HG03342 (cell line): ENCODE data around the gene HBZ.
"Not testable (repeated sequence)": the region's sequence is repeated elsewhere in the genome, so short reads cannot be mapped to it uniquely, and the experiment has no call there.

Experiments used
- ATAC-seq: cut with Tn5 transposase; IDR thresholded peaks from one replicate; pipeline ENCODE4 v1.9.1; 2021; ENCODE audit warnings: mild to moderate bottlenecking, moderate library complexity; ENCODE audit not compliant: unreplicated experiment

The HBZ gene

DNA sequence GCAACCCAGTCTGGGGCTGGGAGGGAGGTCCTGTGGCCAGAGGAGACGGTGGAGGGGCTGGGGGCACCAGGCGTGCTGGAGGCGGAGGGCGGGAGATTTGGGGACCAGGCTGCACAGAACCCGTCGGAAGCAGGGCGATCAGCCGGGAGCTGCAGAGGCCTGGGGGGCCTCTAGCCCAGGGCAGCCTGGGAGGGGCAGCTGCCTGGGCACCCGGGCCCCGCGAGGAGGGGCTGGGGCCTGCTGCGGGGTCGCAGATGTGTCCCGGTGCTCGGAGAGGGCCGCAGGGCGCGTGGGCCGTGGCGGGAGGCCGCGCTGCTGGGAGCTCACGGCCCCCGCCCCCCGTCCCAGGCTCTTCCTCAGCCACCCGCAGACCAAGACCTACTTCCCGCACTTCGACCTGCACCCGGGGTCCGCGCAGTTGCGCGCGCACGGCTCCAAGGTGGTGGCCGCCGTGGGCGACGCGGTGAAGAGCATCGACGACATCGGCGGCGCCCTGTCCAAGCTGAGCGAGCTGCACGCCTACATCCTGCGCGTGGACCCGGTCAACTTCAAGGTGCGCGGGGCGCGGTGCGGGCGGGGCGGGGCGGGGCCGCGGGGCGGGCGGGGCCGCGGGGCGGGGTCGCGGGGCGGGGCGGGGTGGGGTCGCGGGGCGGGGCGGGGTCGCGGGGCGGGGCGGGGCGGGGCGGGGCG, 11.8 kb downstream of the HBZ start:
- ATAC-seq = not testable (repeated sequence)

GRCh38 chr16:164827-165538, 12.5 kb downstream of the HBZ start:
- ATAC-seq = no peak

GRCh38 chr16:165539-166374, 13.3 kb downstream of the HBZ start, which contains the start of gene HBM:
TSS of gene HBM (plus strand) at chr16:165978. CDS start at chr16:165998, 20 bp downstream.
- ATAC-seq = no peak

GRCh38 chr16:166375-167121, 14.1 kb downstream of the HBZ start:
- no peak for ATAC-seq

- no peak for ATAC-seq
Measured at GRCh38 chr16:167122-167690, 14.8 kb downstream of the HBZ start.

DNA sequence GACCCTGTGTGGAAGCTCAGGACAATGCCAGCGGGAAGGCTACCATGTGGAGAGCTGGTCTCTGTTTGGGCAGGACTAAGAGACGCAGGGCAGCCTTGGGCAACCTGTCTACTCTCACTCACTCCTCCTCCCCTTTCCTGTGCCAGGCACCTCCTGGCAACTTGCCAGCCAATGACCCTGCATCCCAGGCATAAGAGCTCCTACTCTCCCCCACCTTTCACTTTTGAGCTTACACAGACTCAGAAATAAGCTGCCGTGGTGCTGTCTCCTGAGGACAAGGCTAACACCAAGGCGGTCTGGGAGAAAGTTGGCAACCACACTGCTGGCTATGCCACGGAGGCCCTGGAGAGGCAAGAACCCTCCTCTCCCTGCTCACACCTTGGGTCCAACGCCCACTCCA, 16.0 kb downstream of the HBZ start:
- no peak for ATAC-seq

DNA sequence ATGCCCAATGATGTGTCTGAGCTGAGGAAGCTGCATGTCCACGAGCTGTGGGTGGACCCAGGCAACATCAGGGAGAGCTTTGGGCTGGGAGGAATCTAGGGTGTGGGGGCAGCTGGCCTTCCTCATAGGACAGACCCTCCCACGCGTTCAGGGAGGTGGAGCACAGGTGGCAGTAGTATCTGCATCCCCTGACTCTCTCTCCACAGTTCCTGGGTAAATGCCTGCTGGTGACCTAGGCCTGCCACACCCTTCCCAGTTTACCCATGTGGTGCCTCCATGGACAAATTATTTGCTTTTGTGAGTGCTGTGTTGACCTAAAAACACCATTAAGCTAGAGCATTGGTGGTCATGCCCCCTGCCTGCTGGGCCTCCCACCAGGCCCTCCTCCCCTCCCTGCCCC, 16.6 kb downstream of the HBZ start:
- ATAC-seq = no peak

DNA sequence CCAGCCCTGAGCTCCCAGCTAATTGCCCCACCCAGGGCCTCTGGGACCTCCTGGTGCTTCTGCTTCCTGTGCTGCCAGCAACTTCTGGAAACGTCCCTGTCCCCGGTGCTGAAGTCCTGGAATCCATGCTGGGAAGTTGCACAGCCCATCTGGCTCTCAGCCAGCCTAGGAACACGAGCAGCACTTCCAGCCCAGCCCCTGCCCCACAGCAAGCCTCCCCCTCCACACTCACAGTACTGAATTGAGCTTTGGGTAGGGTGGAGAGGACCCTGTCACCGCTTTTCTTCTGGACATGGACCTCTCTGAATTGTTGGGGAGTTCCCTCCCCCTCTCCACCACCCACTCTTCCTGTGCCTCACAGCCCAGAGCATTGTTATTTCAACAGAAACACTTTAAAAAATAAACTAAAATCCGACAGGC, 17.7 kb downstream of the HBZ start:
- not testable (repeated sequence) for ATAC-seq

DNA sequence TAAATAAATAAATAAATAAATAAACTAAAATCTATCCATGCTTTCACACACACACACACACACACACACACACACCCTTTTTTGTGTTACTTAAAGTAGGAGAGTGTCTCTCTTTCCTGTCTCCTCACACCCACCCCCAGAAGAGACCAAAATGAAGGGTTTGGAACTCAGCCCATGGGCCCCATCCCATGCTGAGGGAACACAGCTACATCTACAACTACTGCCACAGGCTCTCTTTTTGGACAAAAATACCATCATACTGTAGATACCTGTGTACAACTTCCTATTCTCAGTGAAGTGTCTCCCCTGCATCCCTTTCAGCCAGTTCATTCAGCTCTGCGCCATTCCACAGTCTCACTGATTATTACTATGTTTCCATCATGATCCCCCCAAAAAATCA, 18.3 kb downstream of the HBZ start:
- no peak for ATAC-seq

- not testable (repeated sequence) for ATAC-seq
Measured at GRCh38 chr16:172374-172941, 20.0 kb downstream of the HBZ start, which contains the start of gene HBA2. TSS of gene HBA2 (plus strand) at chr16:172876. CDS start at chr16:172913, 37 bp downstream.

- ATAC-seq = not testable (repeated sequence)
Measured at GRCh38 chr16:173211-173854, 20.9 kb downstream of the HBZ start.

DNA sequence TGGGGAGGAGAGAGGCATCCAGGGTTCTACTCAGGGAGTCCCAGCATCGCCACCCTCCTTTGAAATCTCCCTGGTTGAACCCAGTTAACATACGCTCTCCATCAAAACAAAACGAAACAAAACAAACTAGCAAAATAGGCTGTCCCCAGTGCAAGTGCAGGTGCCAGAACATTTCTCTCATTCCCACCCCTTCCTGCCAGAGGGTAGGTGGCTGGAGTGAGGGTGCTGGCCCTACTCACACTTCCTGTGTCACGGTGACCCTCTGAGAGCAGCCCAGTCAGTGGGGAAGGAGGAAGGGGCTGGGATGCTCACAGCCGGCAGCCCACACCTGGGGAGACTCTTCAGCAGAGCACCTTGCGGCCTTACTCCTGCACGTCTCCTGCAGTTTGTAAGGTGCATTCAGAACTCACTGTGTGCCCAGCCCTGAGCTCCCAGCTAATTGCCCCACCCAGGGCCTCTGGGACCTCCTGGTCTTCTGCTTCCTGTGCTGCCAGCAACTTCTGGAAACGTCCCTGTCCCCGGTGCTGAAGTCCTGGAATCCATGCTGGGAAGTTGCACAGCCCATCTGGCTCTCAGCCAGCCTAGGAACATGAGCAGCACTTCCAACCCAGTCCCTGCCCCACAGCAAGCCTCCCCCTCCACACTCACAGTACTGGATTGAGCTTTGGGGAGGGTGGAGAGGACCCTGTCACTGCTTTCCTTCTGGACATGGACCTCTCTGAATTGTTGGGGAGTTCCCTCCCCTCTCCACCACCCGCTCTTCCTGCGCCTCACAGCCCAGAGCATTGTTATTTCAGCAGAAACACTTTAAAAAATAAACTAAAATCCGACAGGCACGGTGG, 21.7 kb downstream of the HBZ start:
- not testable (repeated sequence) for ATAC-seq

- ATAC-seq = no peak
Measured at GRCh38 chr16:175011-175949, 22.8 kb downstream of the HBZ start.

GRCh38 chr16:176006-176405, 23.6 kb downstream of the HBZ start:
- ATAC-seq = not testable (repeated sequence)

DNA sequence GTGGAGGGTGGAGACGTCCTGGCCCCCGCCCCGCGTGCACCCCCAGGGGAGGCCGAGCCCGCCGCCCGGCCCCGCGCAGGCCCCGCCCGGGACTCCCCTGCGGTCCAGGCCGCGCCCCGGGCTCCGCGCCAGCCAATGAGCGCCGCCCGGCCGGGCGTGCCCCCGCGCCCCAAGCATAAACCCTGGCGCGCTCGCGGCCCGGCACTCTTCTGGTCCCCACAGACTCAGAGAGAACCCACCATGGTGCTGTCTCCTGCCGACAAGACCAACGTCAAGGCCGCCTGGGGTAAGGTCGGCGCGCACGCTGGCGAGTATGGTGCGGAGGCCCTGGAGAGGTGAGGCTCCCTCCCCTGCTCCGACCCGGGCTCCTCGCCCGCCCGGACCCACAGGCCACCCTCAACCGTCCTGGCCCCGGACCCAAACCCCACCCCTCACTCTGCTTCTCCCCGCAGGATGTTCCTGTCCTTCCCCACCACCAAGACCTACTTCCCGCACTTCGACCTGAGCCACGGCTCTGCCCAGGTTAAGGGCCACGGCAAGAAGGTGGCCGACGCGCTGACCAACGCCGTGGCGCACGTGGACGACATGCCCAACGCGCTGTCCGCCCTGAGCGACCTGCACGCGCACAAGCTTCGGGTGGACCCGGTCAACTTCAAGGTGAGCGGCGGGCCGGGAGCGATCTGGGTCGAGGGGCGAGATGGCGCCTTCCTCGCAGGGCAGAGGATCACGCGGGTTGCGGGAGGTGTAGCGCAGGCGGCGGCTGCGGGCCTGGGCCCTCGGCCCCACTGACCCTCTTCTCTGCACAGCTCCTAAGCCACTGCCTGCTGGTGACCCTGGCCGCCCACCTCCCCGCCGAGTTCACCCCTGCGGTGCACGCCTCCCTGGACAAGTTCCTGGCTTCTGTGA, 24.3 kb downstream of the HBZ start, which contains the start of gene HBA1:
Gene HBA1 (plus strand): TSS at position 204 of the 906 bp plus-strand sequence. CDS start 37 bp downstream, at position 241.
- ATAC-seq = not testable (repeated sequence)

DNA sequence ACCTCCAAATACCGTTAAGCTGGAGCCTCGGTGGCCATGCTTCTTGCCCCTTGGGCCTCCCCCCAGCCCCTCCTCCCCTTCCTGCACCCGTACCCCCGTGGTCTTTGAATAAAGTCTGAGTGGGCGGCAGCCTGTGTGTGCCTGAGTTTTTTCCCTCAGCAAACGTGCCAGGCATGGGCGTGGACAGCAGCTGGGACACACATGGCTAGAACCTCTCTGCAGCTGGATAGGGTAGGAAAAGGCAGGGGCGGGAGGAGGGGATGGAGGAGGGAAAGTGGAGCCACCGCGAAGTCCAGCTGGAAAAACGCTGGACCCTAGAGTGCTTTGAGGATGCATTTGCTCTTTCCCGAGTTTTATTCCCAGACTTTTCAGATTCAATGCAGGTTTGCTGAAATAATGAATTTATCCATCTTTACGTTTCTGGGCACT, 25.0 kb downstream of the HBZ start:
- no peak for ATAC-seq
